WTC11 (cell line): ENCODE results near the gene NTN3. TPM values are rescaled to one million over a fixed set of nuclear protein-coding genes. Genes with fewer than 3 reads are reported as not detected.

Experiments used
- ATAC-seq: fragments of 200-7000 bp; cut with Tn5 transposase; 2 replicates; pipeline ENCODE4 v1.10.0; 2021; ENCODE audit warnings: mild to moderate bottlenecking, moderate library complexity
- CTCF ChIA-PET: fragments of 300-600 bp; sonication (Branson Sonifier 250); formaldehyde crosslinking; loops from one replicate; lab custom pipeline; 2021; ENCODE audit warnings: antibody characterized with exemption; lab: Charles Lee
- POLR2A ChIA-PET: fragments of 350-600 bp; sonication (Branson Sonifier 250); formaldehyde crosslinking; loops from one replicate; lab custom pipeline; 2021; ENCODE audit warnings: antibody characterized with exemption; lab: Charles Lee
- DNase-seq: peaks from one replicate; pipeline ENCODE4 v3.0.0; 2021; ENCODE audit warnings: low spot score
- H3K27ac Mint-ChIP-seq: 2 replicates; pipeline ENCODE4 v1.8.0; 2021; ENCODE audit warnings: mixed read lengths
- H3K27me3 Mint-ChIP-seq: 2 replicates; pipeline ENCODE4 v1.8.0; 2021; ENCODE audit warnings: low read depth, mild to moderate bottlenecking, moderate library complexity, mixed read lengths
- H3K36me3 Mint-ChIP-seq: 2 replicates; pipeline ENCODE4 v1.8.0; 2021; ENCODE audit warnings: mixed read lengths
- H3K4me1 Mint-ChIP-seq: 2 replicates; pipeline ENCODE4 v1.8.0; 2022; ENCODE audit warnings: mixed read lengths
- H3K4me3 Mint-ChIP-seq: 2 replicates; pipeline ENCODE4 v1.8.0; 2021; ENCODE audit warnings: mild to moderate bottlenecking, moderate library complexity, mixed read lengths
- H3K9me3 Mint-ChIP-seq: 2 replicates; pipeline ENCODE4 v1.8.0; 2021; ENCODE audit warnings: mixed read lengths
- ATF1 ChIP-seq: sonication (generic); formaldehyde crosslinking; IDR thresholded peaks from 2 replicates; pipeline ENCODE4 v1.8.1; 2023; ENCODE audit warnings: mild to moderate bottlenecking, moderate library complexity, missing genetic modification reagents
- ESRRA ChIP-seq: sonication (generic); formaldehyde crosslinking; IDR thresholded peaks from 2 replicates; pipeline ENCODE4 v1.8.1; 2022; ENCODE audit warnings: mild to moderate bottlenecking, missing genetic modification reagents, borderline replicate concordance
- FOXJ3 ChIP-seq: sonication (generic); formaldehyde crosslinking; IDR thresholded peaks from 2 replicates; pipeline ENCODE4 v1.9.0; 2021; ENCODE audit warnings: missing genetic modification reagents, mild to moderate bottlenecking, borderline replicate concordance
- FOXP1 ChIP-seq: sonication (generic); formaldehyde crosslinking; IDR thresholded peaks from 2 replicates; pipeline ENCODE4 v1.8.0; 2022; ENCODE audit warnings: missing genetic modification reagents, mild to moderate bottlenecking, moderate library complexity, borderline replicate concordance
- GRHL2 ChIP-seq: fragments of 250-450 bp; sonication (Bioruptor Pico); IDR thresholded peaks from 2 replicates; pipeline ENCODE4 v1.8.0; 2022; ENCODE audit warnings: mild to moderate bottlenecking, moderate library complexity; ENCODE audit not compliant: insufficient replicate concordance, severe bottlenecking
- HMGA2 ChIP-seq: fragments of 250-450 bp; sonication (Bioruptor Pico); IDR thresholded peaks from 2 replicates; pipeline ENCODE4 v1.4.0; 2021; ENCODE audit warnings: mild to moderate bottlenecking, moderate library complexity
- NFATC4 ChIP-seq: fragments of 250-450 bp; sonication (Bioruptor Pico); IDR thresholded peaks from 2 replicates; pipeline ENCODE4 v1.9.0; 2021; ENCODE audit warnings: mild to moderate bottlenecking
- NFYB ChIP-seq: sonication (generic); formaldehyde crosslinking; conservative IDR thresholded peaks from 2 replicates; pipeline ENCODE4 v1.8.0; 2022; ENCODE audit warnings: low read depth, missing genetic modification reagents
- SOX15 ChIP-seq: fragments of 250-450 bp; sonication (Bioruptor Pico); IDR thresholded peaks from 2 replicates; pipeline ENCODE4 v1.9.0; 2021; ENCODE audit warnings: mild to moderate bottlenecking
- TP53 ChIP-seq: sonication (generic); formaldehyde crosslinking; IDR thresholded peaks from 2 replicates; pipeline ENCODE4 v1.8.1; 2023; ENCODE audit warnings: mild to moderate bottlenecking, missing genetic modification reagents
- ZNF219 ChIP-seq: sonication (generic); formaldehyde crosslinking; IDR thresholded peaks from 2 replicates; pipeline ENCODE4 v1.8.0; 2023; ENCODE audit warnings: missing genetic modification reagents, mild to moderate bottlenecking, borderline replicate concordance
- total RNA-seq: library from RNA; stranded (reverse); gene quantifications from 3 replicates; pipeline ENCODE4 v1.2.3, GENCODE V29; 2021
- TF ChIP-seq, protein P1 (sequence below): sonication (generic); formaldehyde crosslinking; IDR thresholded peaks from 2 replicates; pipeline ENCODE4 v1.8.0; 2023; ENCODE audit warnings: missing genetic modification reagents, mild to moderate bottlenecking, borderline replicate concordance
- TF ChIP-seq, protein P2 (sequence below): sonication (generic); formaldehyde crosslinking; IDR thresholded peaks from 2 replicates; pipeline ENCODE4 v1.8.1; 2023; ENCODE audit warnings: mild to moderate bottlenecking, missing genetic modification reagents, moderate library complexity
- TF ChIP-seq, protein P3 (sequence below): sonication (generic); formaldehyde crosslinking; IDR thresholded peaks from 2 replicates; pipeline ENCODE4 v1.8.0; 2022; ENCODE audit warnings: mild to moderate bottlenecking, missing genetic modification reagents
- TF ChIP-seq, protein P4 (sequence below): fragments of 250-450 bp; sonication (Bioruptor Pico); IDR thresholded peaks from 2 replicates; pipeline ENCODE4 v1.8.0; 2021; ENCODE audit warnings: mild to moderate bottlenecking
- TF ChIP-seq, protein P5 (sequence below): fragments of 250-450 bp; sonication (Bioruptor Pico); IDR thresholded peaks from 2 replicates; pipeline ENCODE4 v1.9.0; 2021; ENCODE audit warnings: moderate library complexity, mild to moderate bottlenecking, inconsistent platforms, borderline replicate concordance
- TF ChIP-seq, protein P6 (sequence below): fragments of 250-450 bp; sonication (Bioruptor Pico); IDR thresholded peaks from 2 replicates; pipeline ENCODE4 v1.9.0; 2021; ENCODE audit warnings: mild to moderate bottlenecking, borderline replicate concordance
- TF ChIP-seq, protein P7 (sequence below): sonication (generic); formaldehyde crosslinking; IDR thresholded peaks from 2 replicates; pipeline ENCODE4 v1.8.0; 2022; ENCODE audit warnings: mild to moderate bottlenecking, missing genetic modification reagents

The NTN3 gene
- total RNA-seq, 1 experiment from 2014 or later: 0.92 TPM

DNA sequence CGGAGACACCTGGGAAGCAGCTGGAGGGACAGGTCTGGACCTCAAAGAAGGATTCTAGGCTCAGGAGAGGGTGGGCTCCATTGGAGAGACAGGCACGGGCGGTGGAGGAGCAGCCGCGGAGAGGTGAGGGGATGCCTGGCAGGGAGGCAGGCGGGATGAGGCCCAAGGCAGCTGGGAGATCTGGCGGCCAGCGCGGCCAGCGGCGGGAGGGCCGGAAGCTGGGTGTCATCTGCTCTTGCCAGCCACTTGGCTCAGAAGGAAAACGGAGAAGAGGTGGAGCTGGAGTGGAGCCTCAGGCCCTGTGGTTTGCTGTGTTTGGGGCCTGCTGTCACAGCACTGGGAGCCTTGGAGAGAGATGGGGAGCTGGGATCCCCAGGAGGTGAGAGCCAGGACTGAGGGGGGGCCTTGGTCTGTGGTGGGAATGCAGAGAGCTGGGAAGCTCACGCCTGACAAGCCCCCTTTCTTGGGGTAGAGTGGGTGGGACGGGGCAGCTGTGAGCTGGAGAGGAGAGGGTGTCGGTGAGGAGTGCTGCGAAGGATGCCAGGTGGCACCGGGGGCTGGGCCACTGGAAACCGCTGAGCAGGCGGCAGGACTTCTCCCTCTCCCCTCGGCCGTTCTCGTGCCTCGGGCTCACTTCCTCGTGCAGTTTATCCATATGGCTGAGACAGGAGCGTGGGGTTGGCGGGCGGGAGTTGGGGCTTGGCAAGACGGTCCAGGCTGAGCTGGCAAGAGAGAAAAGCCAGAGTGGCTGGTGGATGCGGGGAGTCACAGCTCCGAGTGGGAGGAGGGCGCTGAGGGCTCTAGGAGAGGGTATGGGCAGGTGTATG lies 11.8 kb downstream of the NTN3 start (continued):
- TF ChIP-seq, protein P1, sequence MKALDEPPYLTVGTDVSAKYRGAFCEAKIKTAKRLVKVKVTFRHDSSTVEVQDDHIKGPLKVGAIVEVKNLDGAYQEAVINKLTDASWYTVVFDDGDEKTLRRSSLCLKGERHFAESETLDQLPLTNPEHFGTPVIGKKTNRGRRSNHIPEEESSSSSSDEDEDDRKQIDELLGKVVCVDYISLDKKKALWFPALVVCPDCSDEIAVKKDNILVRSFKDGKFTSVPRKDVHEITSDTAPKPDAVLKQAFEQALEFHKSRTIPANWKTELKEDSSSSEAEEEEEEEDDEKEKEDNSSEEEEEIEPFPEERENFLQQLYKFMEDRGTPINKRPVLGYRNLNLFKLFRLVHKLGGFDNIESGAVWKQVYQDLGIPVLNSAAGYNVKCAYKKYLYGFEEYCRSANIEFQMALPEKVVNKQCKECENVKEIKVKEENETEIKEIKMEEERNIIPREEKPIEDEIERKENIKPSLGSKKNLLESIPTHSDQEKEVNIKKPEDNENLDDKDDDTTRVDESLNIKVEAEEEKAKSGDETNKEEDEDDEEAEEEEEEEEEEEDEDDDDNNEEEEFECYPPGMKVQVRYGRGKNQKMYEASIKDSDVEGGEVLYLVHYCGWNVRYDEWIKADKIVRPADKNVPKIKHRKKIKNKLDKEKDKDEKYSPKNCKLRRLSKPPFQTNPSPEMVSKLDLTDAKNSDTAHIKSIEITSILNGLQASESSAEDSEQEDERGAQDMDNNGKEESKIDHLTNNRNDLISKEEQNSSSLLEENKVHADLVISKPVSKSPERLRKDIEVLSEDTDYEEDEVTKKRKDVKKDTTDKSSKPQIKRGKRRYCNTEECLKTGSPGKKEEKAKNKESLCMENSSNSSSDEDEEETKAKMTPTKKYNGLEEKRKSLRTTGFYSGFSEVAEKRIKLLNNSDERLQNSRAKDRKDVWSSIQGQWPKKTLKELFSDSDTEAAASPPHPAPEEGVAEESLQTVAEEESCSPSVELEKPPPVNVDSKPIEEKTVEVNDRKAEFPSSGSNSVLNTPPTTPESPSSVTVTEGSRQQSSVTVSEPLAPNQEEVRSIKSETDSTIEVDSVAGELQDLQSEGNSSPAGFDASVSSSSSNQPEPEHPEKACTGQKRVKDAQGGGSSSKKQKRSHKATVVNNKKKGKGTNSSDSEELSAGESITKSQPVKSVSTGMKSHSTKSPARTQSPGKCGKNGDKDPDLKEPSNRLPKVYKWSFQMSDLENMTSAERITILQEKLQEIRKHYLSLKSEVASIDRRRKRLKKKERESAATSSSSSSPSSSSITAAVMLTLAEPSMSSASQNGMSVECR (CRISPR knock-in tag): no peak
- TF ChIP-seq ZNF219 (CRISPR knock-in tag): no peak
- no peak for TF ChIP-seq SOX15 (CRISPR knock-in tag)
- TF ChIP-seq FOXP1: no peak
- no peak for TF ChIP-seq GRHL2 (CRISPR knock-in tag)
- TF ChIP-seq ESRRA: no peak
- no peak for TF ChIP-seq NFYB (CRISPR knock-in tag)
- TF ChIP-seq, protein P2, sequence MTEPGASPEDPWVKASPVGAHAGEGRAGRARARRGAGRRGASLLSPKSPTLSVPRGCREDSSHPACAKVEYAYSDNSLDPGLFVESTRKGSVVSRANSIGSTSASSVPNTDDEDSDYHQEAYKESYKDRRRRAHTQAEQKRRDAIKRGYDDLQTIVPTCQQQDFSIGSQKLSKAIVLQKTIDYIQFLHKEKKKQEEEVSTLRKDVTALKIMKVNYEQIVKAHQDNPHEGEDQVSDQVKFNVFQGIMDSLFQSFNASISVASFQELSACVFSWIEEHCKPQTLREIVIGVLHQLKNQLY (CRISPR knock-in tag): no peak
- TF ChIP-seq FOXJ3 (CRISPR knock-in tag): no peak

DNA sequence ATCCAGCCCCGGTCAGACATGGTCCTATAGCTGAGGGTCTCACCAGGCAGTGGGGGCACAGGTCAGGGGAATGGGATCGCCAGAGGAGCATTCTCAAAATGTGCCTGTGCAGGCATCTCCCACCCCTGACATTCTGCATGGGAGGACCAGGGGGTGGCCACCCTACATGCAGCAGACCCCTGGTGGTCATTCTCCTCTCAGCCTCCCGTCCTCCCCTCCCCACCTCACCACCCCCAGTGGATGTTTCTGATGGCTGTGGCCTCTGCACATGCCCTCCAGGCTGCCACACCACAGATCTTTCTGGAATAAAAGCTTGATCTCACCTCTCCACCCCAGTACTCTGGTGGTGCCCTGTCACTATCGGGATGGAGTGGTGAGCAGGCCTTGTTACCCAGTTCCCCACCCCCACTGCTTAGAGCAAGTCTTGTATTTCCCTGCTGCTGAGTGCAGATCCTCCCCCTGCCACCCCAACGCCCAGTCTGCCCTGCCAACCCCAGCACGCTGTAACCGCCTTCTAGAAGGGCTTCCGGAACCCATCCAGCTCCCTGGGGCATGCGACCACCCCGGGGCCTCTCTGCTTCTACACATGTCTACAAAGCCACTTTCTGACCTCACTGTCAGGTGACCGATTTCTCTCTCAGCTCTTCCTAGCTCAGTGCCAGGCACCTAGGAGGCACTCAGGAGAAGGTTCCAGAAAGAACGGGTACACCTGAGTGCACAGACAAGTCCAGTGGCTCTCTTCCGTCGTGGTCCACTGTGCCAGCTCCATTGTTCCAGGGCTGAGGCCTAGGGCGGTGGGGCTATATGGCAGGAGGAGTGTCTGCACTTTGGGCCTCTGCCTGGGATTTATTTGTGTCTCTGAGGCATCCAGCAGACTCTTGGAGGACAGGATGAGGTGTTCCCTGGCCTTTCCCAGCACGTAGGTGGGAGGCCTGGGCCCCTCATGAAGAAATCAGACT lies 13.1 kb downstream of the NTN3 start:
- no peak for DNase-seq
- ATAC-seq: no peak
- H3K27me3 Mint-ChIP-seq: no peaks in the 10 kb centered on the region; the same call in 1 of the 2 replicates
- H3K36me3 Mint-ChIP-seq: no peaks in the 10 kb centered on the region
- H3K4me1 Mint-ChIP-seq: 0 out of 2 replicates have a peak, but pooled peaks cover 4% of the 10 kb centered on the region
- CTCF ChIA-PET: interaction anchor here (2.4 kb wide), 1 partner anchor 17 kb away, joined by 19 read pairs; no protein-coding TSS in a partner anchor
- no peaks in the 10 kb centered on the region for H3K9me3 Mint-ChIP-seq
- POLR2A ChIA-PET: interaction anchor here (1.2 kb wide), 1 partner anchor 15 kb away, joined by 3 read pairs; no protein-coding TSS in a partner anchor
- peak overlapping the region; percentile 57 for H3K27ac Mint-ChIP-seq
- no peak overlapping the region for H3K4me3 Mint-ChIP-seq
- TF ChIP-seq, protein P3, sequence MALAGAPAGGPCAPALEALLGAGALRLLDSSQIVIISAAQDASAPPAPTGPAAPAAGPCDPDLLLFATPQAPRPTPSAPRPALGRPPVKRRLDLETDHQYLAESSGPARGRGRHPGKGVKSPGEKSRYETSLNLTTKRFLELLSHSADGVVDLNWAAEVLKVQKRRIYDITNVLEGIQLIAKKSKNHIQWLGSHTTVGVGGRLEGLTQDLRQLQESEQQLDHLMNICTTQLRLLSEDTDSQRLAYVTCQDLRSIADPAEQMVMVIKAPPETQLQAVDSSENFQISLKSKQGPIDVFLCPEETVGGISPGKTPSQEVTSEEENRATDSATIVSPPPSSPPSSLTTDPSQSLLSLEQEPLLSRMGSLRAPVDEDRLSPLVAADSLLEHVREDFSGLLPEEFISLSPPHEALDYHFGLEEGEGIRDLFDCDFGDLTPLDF (CRISPR knock-in tag): no peak
- TF ChIP-seq NFYB (CRISPR knock-in tag) (no peak), ATF1 (CRISPR knock-in tag) (no peak), HMGA2 (CRISPR knock-in tag) (no peak), NFATC4 (CRISPR knock-in tag) (no peak), TP53 (CRISPR knock-in tag) (no peak)
- TF ChIP-seq, protein P4, sequence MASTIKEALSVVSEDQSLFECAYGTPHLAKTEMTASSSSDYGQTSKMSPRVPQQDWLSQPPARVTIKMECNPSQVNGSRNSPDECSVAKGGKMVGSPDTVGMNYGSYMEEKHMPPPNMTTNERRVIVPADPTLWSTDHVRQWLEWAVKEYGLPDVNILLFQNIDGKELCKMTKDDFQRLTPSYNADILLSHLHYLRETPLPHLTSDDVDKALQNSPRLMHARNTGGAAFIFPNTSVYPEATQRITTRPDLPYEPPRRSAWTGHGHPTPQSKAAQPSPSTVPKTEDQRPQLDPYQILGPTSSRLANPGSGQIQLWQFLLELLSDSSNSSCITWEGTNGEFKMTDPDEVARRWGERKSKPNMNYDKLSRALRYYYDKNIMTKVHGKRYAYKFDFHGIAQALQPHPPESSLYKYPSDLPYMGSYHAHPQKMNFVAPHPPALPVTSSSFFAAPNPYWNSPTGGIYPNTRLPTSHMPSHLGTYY (CRISPR knock-in tag): no peak
- TF ChIP-seq, protein P5, sequence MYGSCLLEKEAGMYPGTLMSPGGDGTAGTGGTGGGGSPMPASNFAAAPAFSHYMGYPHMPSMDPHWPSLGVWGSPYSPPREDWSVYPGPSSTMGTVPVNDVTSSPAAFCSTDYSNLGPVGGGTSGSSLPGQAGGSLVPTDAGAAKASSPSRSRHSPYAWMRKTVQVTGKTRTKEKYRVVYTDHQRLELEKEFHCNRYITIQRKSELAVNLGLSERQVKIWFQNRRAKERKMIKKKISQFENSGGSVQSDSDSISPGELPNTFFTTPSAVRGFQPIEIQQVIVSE: no peak
- TF ChIP-seq, protein P6, sequence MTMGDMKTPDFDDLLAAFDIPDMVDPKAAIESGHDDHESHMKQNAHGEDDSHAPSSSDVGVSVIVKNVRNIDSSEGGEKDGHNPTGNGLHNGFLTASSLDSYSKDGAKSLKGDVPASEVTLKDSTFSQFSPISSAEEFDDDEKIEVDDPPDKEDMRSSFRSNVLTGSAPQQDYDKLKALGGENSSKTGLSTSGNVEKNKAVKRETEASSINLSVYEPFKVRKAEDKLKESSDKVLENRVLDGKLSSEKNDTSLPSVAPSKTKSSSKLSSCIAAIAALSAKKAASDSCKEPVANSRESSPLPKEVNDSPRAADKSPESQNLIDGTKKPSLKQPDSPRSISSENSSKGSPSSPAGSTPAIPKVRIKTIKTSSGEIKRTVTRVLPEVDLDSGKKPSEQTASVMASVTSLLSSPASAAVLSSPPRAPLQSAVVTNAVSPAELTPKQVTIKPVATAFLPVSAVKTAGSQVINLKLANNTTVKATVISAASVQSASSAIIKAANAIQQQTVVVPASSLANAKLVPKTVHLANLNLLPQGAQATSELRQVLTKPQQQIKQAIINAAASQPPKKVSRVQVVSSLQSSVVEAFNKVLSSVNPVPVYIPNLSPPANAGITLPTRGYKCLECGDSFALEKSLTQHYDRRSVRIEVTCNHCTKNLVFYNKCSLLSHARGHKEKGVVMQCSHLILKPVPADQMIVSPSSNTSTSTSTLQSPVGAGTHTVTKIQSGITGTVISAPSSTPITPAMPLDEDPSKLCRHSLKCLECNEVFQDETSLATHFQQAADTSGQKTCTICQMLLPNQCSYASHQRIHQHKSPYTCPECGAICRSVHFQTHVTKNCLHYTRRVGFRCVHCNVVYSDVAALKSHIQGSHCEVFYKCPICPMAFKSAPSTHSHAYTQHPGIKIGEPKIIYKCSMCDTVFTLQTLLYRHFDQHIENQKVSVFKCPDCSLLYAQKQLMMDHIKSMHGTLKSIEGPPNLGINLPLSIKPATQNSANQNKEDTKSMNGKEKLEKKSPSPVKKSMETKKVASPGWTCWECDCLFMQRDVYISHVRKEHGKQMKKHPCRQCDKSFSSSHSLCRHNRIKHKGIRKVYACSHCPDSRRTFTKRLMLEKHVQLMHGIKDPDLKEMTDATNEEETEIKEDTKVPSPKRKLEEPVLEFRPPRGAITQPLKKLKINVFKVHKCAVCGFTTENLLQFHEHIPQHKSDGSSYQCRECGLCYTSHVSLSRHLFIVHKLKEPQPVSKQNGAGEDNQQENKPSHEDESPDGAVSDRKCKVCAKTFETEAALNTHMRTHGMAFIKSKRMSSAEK (CRISPR knock-in tag): no peak
- TF ChIP-seq, protein P7, sequence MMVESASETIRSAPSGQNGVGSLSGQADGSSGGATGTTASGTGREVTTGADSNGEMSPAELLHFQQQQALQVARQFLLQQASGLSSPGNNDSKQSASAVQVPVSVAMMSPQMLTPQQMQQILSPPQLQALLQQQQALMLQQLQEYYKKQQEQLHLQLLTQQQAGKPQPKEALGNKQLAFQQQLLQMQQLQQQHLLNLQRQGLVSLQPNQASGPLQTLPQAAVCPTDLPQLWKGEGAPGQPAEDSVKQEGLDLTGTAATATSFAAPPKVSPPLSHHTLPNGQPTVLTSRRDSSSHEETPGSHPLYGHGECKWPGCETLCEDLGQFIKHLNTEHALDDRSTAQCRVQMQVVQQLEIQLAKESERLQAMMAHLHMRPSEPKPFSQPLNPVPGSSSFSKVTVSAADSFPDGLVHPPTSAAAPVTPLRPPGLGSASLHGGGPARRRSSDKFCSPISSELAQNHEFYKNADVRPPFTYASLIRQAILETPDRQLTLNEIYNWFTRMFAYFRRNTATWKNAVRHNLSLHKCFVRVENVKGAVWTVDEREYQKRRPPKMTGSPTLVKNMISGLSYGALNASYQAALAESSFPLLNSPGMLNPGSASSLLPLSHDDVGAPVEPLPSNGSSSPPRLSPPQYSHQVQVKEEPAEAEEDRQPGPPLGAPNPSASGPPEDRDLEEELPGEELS: no peak
